B cell (primary cell): ENCODE measurements around the gene ABL1.

Experiments
- EZH2 ChIP-seq: IDR thresholded peaks from 2 replicates; pipeline ENCODE4 v1.6.1; 2012; ENCODE audit warnings: borderline replicate concordance, low read depth, mild to moderate bottlenecking, moderate library complexity, low read length; ENCODE audit not compliant: insufficient read depth, poor library complexity, severe bottlenecking
- TF ChIP-seq, protein P1 (sequence below): fragments of 200-600 bp; IDR thresholded peaks from one replicate; pipeline ENCODE4 v1.8.0; 2022; ENCODE audit warnings: antibody characterized with exemption, mild to moderate bottlenecking

DNA sequence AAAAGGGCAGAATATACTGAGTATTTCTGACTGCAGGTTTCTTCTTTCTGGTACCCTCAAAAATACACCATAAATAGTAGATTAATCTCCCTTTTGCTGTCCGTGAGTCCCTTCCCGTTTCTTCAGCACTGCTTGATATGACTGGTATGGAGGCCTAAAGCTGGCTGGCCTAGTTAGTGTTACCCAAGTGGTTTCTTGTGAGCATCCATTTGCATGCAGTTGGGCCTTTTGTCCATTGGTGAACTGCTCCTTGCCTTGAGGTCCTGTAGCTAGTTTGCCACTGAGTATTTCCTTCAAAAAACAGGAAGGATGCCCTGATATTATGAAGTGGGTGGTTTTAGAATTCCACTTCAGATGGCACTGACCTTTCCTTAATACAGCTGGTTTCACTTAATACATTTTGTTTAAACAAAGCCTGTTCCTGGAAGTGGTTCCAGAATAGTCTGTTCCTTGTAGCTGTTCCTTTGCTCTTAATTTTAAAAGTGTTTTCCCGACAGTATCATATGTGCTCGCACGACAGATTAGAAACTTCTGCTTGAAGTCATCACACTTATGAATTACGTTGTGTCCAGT lies 40.0 kb upstream of the ABL1 start:
- no peak for TF ChIP-seq EZH2
- TF ChIP-seq, protein P1, sequence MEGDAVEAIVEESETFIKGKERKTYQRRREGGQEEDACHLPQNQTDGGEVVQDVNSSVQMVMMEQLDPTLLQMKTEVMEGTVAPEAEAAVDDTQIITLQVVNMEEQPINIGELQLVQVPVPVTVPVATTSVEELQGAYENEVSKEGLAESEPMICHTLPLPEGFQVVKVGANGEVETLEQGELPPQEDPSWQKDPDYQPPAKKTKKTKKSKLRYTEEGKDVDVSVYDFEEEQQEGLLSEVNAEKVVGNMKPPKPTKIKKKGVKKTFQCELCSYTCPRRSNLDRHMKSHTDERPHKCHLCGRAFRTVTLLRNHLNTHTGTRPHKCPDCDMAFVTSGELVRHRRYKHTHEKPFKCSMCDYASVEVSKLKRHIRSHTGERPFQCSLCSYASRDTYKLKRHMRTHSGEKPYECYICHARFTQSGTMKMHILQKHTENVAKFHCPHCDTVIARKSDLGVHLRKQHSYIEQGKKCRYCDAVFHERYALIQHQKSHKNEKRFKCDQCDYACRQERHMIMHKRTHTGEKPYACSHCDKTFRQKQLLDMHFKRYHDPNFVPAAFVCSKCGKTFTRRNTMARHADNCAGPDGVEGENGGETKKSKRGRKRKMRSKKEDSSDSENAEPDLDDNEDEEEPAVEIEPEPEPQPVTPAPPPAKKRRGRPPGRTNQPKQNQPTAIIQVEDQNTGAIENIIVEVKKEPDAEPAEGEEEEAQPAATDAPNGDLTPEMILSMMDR = no peak
